KMS-11 (cell line): ENCODE measurements around the gene DTNB.

Source experiments
- H2AFZ ChIP-seq: fragments of 200-600 bp; sonication (generic); 2 replicates; pipeline ENCODE4 v1.6.1; 2016; ENCODE audit warnings: antibody characterized with exemption, mixed run types, low read depth
- H3K27ac ChIP-seq: fragments of 200-600 bp; sonication (generic); 2 replicates; pipeline ENCODE4 v1.6.1; 2016; ENCODE audit warnings: mild to moderate bottlenecking, mixed run types
- H3K27me3 ChIP-seq: fragments of 200-600 bp; sonication (generic); 2 replicates; pipeline ENCODE4 v1.6.1; 2017; ENCODE audit warnings: mild to moderate bottlenecking, low read depth, mixed run types, moderate library complexity; ENCODE audit not compliant: insufficient read depth
- H3K36me3 ChIP-seq: fragments of 200-600 bp; sonication (generic); 2 replicates; pipeline ENCODE4 v1.6.1; 2017; ENCODE audit warnings: mild to moderate bottlenecking, mixed run types; ENCODE audit not compliant: insufficient read depth
- H3K4me1 ChIP-seq: fragments of 200-600 bp; sonication (generic); 2 replicates; pipeline ENCODE4 v1.6.1; 2016; ENCODE audit warnings: mild to moderate bottlenecking, low read depth, mixed run types; ENCODE audit not compliant: poor library complexity, severe bottlenecking
- H3K4me2 ChIP-seq: fragments of 200-600 bp; sonication (generic); 2 replicates; pipeline ENCODE4 v1.7.0; 2016; ENCODE audit warnings: mild to moderate bottlenecking, mixed run types
- H3K4me3 ChIP-seq: fragments of 200-600 bp; sonication (generic); IDR thresholded peaks from 2 replicates; pipeline ENCODE4 v1.6.1; 2017; ENCODE audit warnings: low read depth, low read length, mixed read lengths; ENCODE audit not compliant: insufficient read depth
- H3K79me2 ChIP-seq: fragments of 200-600 bp; sonication (generic); 2 replicates; pipeline ENCODE4 v1.6.1; 2016; ENCODE audit warnings: low read depth, mixed run types; ENCODE audit not compliant: insufficient read depth
- H3K9ac ChIP-seq: fragments of 200-600 bp; sonication (generic); 2 replicates; pipeline ENCODE4 v1.6.1; 2016; ENCODE audit warnings: mild to moderate bottlenecking, mixed run types
- H4K20me1 ChIP-seq: fragments of 200-600 bp; sonication (generic); 2 replicates; pipeline ENCODE4 v1.6.1; 2016; ENCODE audit warnings: mild to moderate bottlenecking, mixed run types; ENCODE audit not compliant: insufficient read depth
- TF ChIP-seq, protein P1 (sequence below): fragments of 200-600 bp; sonication (generic); conservative IDR thresholded peaks from 2 replicates; pipeline ENCODE4 v1.6.1; 2017; ENCODE audit warnings: low read depth, mild to moderate bottlenecking, antibody characterized with exemption, low read length, moderate library complexity, mixed read lengths

The DTNB gene

DNA sequence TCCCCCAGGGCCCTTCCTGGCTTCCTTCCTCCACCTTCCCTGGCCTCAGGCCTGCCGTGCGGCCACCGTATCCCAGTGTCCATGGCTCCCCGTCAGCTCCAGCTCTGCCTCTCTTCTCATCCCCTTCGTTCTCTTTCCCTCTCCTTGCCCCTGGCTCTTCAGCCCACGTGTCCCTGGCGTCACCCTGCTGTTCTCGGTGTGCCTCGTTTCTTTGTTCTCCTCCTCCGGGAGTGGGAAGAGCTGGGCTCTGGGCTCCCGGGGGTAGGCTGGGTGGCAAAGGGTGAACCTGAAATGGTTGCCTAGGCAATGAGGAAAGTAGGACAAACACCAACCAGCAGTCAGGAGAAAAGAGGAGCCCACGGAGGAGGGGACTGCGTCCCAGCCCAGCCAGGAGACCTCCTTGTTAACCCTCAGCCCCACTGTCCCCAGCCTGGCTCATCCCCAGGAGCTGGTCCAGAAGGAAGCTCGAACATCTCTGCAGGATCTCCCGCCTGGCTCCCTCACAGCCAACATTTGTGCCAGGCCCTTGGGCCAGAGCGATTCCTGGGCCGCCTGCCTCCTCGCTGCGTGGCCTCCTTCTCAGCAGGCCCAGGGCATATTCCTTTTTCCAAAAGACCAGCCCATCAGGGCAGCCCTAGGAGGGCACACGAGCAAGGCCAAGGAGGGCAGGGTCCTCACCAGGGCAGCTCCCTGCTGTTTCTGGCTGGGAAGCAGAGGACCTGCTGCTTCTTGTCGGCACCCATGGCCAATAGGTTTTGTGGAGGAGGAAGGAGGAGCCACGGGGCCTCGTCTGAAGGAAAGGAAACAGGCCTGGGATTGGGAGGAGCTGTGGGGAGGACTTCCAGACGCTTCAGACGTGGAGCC is 300.7 kb downstream of the DTNB start:
- Histone ChIP-seq H3K27ac (no peak overlapping the region), H3K9ac (no peak overlapping the region), H3K4me3 (no peak overlapping the region), H4K20me1 (no peaks in the 10 kb centered on the region), H3K36me3 (no peaks in the 10 kb centered on the region), H3K79me2 (no peaks in the 10 kb centered on the region), H2AFZ (no peak overlapping the region), H3K4me2 (no peak overlapping the region), H3K27me3 (no peaks in the 10 kb centered on the region), H3K4me1 (peaks cover 15% of the 10 kb centered on the region)
- TF ChIP-seq, protein P1, sequence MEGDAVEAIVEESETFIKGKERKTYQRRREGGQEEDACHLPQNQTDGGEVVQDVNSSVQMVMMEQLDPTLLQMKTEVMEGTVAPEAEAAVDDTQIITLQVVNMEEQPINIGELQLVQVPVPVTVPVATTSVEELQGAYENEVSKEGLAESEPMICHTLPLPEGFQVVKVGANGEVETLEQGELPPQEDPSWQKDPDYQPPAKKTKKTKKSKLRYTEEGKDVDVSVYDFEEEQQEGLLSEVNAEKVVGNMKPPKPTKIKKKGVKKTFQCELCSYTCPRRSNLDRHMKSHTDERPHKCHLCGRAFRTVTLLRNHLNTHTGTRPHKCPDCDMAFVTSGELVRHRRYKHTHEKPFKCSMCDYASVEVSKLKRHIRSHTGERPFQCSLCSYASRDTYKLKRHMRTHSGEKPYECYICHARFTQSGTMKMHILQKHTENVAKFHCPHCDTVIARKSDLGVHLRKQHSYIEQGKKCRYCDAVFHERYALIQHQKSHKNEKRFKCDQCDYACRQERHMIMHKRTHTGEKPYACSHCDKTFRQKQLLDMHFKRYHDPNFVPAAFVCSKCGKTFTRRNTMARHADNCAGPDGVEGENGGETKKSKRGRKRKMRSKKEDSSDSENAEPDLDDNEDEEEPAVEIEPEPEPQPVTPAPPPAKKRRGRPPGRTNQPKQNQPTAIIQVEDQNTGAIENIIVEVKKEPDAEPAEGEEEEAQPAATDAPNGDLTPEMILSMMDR, result no peak

DNA sequence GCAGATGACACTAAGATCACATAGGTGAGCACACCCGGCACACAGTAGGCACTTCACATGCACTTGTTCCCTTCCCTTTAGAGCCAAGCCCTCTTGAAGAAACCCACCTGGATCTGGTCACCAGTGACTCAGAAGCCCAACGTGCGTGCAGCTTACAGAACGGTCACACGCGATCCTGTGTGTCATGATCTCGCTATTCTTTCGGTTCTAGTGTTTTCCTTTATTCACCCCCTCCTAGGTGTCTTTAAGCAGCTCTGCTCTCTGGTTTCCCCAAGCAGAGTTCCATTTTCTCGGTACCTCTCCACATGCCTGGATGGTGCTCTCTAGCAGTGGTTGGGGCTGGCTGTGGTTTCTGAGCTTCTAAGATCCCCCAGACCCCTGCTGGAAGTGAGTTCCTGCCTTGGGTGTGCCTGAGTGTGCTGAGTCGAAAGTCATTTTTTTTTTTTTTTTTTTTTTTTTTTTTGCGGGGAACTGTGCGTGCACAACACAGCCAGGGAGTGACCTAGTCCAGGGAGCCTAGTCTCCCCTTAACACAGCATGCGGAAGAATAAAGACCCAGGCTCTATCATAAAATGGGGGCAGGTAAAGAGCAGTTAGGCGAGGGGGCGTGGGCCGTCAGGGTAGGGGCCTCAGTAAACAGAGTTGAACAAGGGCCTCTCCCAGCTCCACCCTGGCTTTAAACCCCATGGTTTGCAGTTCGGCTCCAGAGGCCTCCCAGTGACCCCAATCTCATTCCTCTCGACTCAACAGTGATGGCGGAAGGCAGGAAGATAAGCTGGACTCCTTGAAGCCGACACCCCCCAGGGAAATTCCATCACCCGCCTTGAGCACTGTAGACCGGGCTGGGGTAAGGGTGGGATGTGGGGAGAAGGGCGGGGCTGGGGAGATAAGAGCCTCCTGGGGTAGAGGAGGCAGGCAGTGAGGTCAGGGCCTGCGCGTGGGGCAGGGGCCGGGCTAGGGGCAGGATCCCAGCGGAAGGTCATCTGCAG is 301.8 kb downstream of the DTNB start:
- Histone ChIP-seq H2AFZ (no peak overlapping the region), H3K4me1 (peaks cover 7% of the 10 kb centered on the region), H3K79me2 (no peaks in the 10 kb centered on the region), H3K4me2 (no peak overlapping the region), H3K4me3 (no peak overlapping the region), H4K20me1 (no peaks in the 10 kb centered on the region), H3K9ac (no peak overlapping the region), H3K36me3 (no peaks in the 10 kb centered on the region), H3K27ac (no peak overlapping the region), H3K27me3 (no peaks in the 10 kb centered on the region)
- TF ChIP-seq, protein P1, result no peak

DNA sequence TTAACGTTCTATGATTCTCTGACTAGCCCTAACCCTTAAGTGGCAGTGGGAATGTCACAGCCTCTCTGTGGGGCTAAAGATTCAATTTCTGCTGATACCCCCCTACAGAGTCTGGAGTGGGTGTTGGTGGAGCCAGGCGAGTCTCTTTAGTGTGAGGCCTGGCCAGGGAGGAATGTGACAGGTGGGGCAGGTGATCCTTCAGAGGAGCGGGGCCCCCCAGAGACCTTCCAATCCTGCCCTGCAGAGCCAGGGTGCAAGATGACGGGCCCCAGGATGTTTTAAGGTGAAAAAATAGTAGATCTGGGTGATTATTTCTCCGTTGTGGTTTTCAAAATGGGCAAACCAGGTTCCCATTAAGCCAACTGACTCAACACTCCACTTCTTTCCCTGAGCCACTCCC is 303.5 kb downstream of the DTNB start:
- Histone ChIP-seq H3K79me2 (no peaks in the 10 kb centered on the region), H3K4me2 (no peak overlapping the region), H2AFZ (no peak overlapping the region), H4K20me1 (no peaks in the 10 kb centered on the region), H3K9ac (no peak overlapping the region), H3K27ac (no peak overlapping the region), H3K4me3 (no peak overlapping the region), H3K4me1 (no peaks in the 10 kb centered on the region), H3K36me3 (no peaks in the 10 kb centered on the region), H3K27me3 (no peaks in the 10 kb centered on the region)
- TF ChIP-seq, protein P1, result no peak

GRCh38 chr2:25369439-25369838 is 303.9 kb downstream of the DTNB start:
- TF ChIP-seq, protein P1, result no peak
- Histone ChIP-seq H3K36me3 (no peaks in the 10 kb centered on the region), H3K27me3 (no peaks in the 10 kb centered on the region), H4K20me1 (no peaks in the 10 kb centered on the region), H3K4me3 (no peak overlapping the region), H2AFZ (no peak overlapping the region), H3K4me1 (no peaks in the 10 kb centered on the region), H3K79me2 (no peaks in the 10 kb centered on the region), H3K4me2 (no peak overlapping the region), H3K27ac (no peak overlapping the region), H3K9ac (no peak overlapping the region)
